Measurements from ENCODE around the gene TMEM14A.
A peak's percentile ranks its signal among the peaks of the same experiment; 100 is the strongest.
"Not testable (repeated sequence)": the region's sequence is repeated elsewhere in the genome, so short reads cannot be mapped to it uniquely, and the experiment has no call there.

TMEM14A gene

GRCh38 chr6:52654007-52654406, 16.9 kb upstream of the TMEM14A start:
- H3K4me3 ChIP-seq (replicated peaks; ENCODE audit: low read depth, low read length), result no peak overlapping the region
- DNase-seq (ENCODE audit: extremely low read depth, low read depth), result no peak
- TF ChIP-seq CTCF (IDR thresholded peaks at IDR 0.05; ENCODE audit: low read depth, low read length, missing control alignments), result no peak

- no peak for DNase-seq (ENCODE audit: extremely low read depth, low read depth)
- H3K4me3 ChIP-seq (replicated peaks; ENCODE audit: low read depth, low read length), result no peak overlapping the region
- no peak for TF ChIP-seq CTCF (IDR thresholded peaks at IDR 0.05; ENCODE audit: low read depth, low read length, missing control alignments)
Observed at GRCh38 chr6:52654592-52654991, 16.3 kb upstream of the TMEM14A start.

- DNase-seq (ENCODE audit: extremely low read depth, low read depth); H3K4me3 ChIP-seq (replicated peaks; ENCODE audit: low read depth, low read length): not testable (repeated sequence)
Observed at GRCh38 chr6:52655941-52656340, 15.0 kb upstream of the TMEM14A start.

- no peak for DNase-seq (ENCODE audit: extremely low read depth, low read depth)
- TF ChIP-seq CTCF (IDR thresholded peaks at IDR 0.05; ENCODE audit: low read depth, low read length, missing control alignments), result no peak
- H3K4me3 ChIP-seq (replicated peaks; ENCODE audit: low read depth, low read length), result no peak overlapping the region
Observed at GRCh38 chr6:52657870-52658269, 13.0 kb upstream of the TMEM14A start.

GRCh38 chr6:52661551-52661950, 9.4 kb upstream of the TMEM14A start:
- TF ChIP-seq CTCF (IDR thresholded peaks at IDR 0.05; ENCODE audit: low read depth, low read length, missing control alignments), result no peak
- peak; percentile 37 for DNase-seq (ENCODE audit: extremely low read depth, low read depth)

GRCh38 chr6:52662031-52662430, 8.9 kb upstream of the TMEM14A start:
- H3K4me3 ChIP-seq (replicated peaks; ENCODE audit: low read depth, low read length), result no peak overlapping the region
- DNase-seq (ENCODE audit: extremely low read depth, low read depth), result no peak
- TF ChIP-seq CTCF (IDR thresholded peaks at IDR 0.05; ENCODE audit: low read depth, low read length, missing control alignments), result no peak

More at GRCh38 chr6:52661551-52661950, 9.4 kb upstream of the TMEM14A start:
- no peak overlapping the region for H3K4me3 ChIP-seq (replicated peaks; ENCODE audit: low read depth, low read length)

GRCh38 chr6:52663120-52663935, 7.6 kb upstream of the TMEM14A start:
- peak; percentile 76 for TF ChIP-seq CTCF (IDR thresholded peaks at IDR 0.05; ENCODE audit: low read depth, low read length, missing control alignments)

More at GRCh38 chr6:52663120-52663935, 7.6 kb upstream of the TMEM14A start:
- H3K4me3 ChIP-seq (replicated peaks; ENCODE audit: low read depth, low read length), result peak overlapping the region; percentile 75
- DNase-seq (ENCODE audit: extremely low read depth, low read depth), result peak; percentile 79
